ENCODE measurements around the gene TLR8.

DNA sequence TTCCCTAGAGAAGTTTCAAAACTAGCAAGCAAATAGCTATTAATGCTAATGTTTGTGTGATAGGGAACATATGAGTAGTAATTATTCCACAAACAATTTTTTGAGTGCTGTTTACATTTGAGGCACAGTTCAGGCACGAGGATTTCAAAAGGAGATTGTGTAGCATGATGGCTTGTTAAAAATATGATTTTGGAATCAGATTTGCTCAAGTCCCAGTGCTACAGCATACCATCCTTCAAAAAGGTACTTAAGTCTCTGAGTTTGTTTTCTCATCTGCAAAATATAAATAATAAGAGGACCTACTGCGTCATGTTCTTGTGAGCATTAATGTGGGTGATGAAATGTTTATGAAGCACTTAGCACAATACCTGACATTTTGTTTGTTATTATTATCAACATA lies 11.3 kb downstream of the TLR8 start:
- TF ChIP-seq, protein P1, sequence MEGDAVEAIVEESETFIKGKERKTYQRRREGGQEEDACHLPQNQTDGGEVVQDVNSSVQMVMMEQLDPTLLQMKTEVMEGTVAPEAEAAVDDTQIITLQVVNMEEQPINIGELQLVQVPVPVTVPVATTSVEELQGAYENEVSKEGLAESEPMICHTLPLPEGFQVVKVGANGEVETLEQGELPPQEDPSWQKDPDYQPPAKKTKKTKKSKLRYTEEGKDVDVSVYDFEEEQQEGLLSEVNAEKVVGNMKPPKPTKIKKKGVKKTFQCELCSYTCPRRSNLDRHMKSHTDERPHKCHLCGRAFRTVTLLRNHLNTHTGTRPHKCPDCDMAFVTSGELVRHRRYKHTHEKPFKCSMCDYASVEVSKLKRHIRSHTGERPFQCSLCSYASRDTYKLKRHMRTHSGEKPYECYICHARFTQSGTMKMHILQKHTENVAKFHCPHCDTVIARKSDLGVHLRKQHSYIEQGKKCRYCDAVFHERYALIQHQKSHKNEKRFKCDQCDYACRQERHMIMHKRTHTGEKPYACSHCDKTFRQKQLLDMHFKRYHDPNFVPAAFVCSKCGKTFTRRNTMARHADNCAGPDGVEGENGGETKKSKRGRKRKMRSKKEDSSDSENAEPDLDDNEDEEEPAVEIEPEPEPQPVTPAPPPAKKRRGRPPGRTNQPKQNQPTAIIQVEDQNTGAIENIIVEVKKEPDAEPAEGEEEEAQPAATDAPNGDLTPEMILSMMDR (IDR thresholded peaks at IDR 0.05), result no peak
- no peak for TF ChIP-seq POLR2A (IDR thresholded peaks at IDR 0.05)
